Endothelial cell of umbilical vein (primary cell): Measurements from ENCODE around the gene MYOF. TPM values are rescaled to one million over a fixed set of nuclear protein-coding genes. Genes with fewer than 3 reads are reported as not detected.

Experiments
- BruUV-seq: library from RNA; stranded (reverse); fragments of 400-500 nt; replicated peaks from 2 replicates; lab custom pipeline; 2021; lab: Mats Ljungman, UMichigan
- CTCF ChIA-PET: fragments of 300-600, 350-600 bp; sonication (Branson Sonifier 250); formaldehyde crosslinking; loops from one replicate; lab custom pipeline; 2021; ENCODE audit warnings: antibody characterized with exemption, inconsistent platforms; lab: Charles Lee
- POLR2A ChIA-PET: fragments of 300-600, 350-600 bp; sonication (Branson Sonifier 250); formaldehyde crosslinking; loops from one replicate; lab custom pipeline; 2021; ENCODE audit warnings: antibody characterized with exemption, inconsistent platforms; lab: Charles Lee
- DNase-seq: peaks from one replicate; pipeline ENCODE4 v3.0.0-alpha.2; 2011; ENCODE audit warnings: low read depth, low spot score
- FAIRE-seq: peaks from 2 replicates; lab custom pipeline; 2011; peaks lifted over from hg19 to GRCh38; lab: Jason Lieb, UNC
- H2AFZ ChIP-seq: 2 replicates; pipeline ENCODE4 v1.6.0; 2012; ENCODE audit warnings: low read depth, low read length, control low read depth, inconsistent platforms
- H3K27ac ChIP-seq: 2 replicates; pipeline ENCODE4 v1.5.1; 2011; ENCODE audit warnings: low read depth, mild to moderate bottlenecking, control low read depth, low read length, moderate library complexity; ENCODE audit not compliant: insufficient read depth
- H3K27me3 ChIP-seq, 2 experiments: 2 replicates each; pipeline versions ENCODE4 v1.6.0 to v1.6.1; 2011; ENCODE audit warnings: low read length in 2 of 2, mixed read lengths in 1 of 2; ENCODE audit not compliant: control insufficient read depth in 2 of 2, insufficient read depth in 2 of 2
- H3K36me3 ChIP-seq, 2 experiments: 2 replicates in 1 of 2; 3 replicates in 1 of 2; pipeline ENCODE4 v1.5.1; 2011; ENCODE audit warnings: low read length in 2 of 2, mild to moderate bottlenecking in 1 of 2, moderate library complexity in 1 of 2; ENCODE audit not compliant: control insufficient read depth in 2 of 2, insufficient read depth in 2 of 2; ENCODE audit errors: extremely low read depth in 1 of 2
- H3K4me1 ChIP-seq: 3 replicates; pipeline ENCODE4 v1.5.1; 2011; ENCODE audit warnings: mild to moderate bottlenecking, low read length; ENCODE audit not compliant: control insufficient read depth, insufficient read depth; ENCODE audit errors: extremely low read depth
- H3K4me2 ChIP-seq: 2 replicates; pipeline ENCODE4 v1.6.1; 2011; ENCODE audit warnings: low read length, control low read depth, mixed read lengths; ENCODE audit not compliant: insufficient read depth
- H3K4me3 ChIP-seq, 3 experiments: fragments of 200-600 bp in 1 of 3; sonication (generic), shearing (Covaris generic) in 1 of 3; replicated peaks in 1 of 3; 2 replicates each; pipeline ENCODE4 v1.5.1; 2011 to 2016; ENCODE audit warnings: control low read depth in 3 of 3, low read length in 3 of 3, mild to moderate bottlenecking in 2 of 3, inconsistent platforms in 1 of 3, low read depth in 1 of 3, moderate library complexity in 1 of 3; ENCODE audit not compliant: insufficient read depth in 1 of 3
- H3K79me2 ChIP-seq: 2 replicates; pipeline ENCODE4 v1.6.0; 2012; ENCODE audit warnings: low read length, inconsistent platforms; ENCODE audit not compliant: control insufficient read depth, insufficient read depth
- H3K9ac ChIP-seq: replicated peaks from 2 replicates; pipeline ENCODE3; 2011; ENCODE audit warnings: low read length, control low read depth; ENCODE audit not compliant: insufficient read depth; ENCODE audit errors: extremely low read depth
- H3K9me1 ChIP-seq: replicated peaks from 3 replicates; pipeline ENCODE4 v1.6.0; 2011; ENCODE audit warnings: mild to moderate bottlenecking, low read length; ENCODE audit not compliant: control insufficient read depth, insufficient read depth; ENCODE audit errors: extremely low read depth
- H3K9me3 ChIP-seq: replicated peaks from 2 replicates; pipeline ENCODE4 v1.5.1; 2012; ENCODE audit warnings: low read length, inconsistent platforms; ENCODE audit not compliant: control insufficient read depth, insufficient read depth
- H4K20me1 ChIP-seq: replicated peaks from 2 replicates; pipeline ENCODE3; 2011; ENCODE audit warnings: mild to moderate bottlenecking, low read length; ENCODE audit not compliant: control insufficient read depth, insufficient read depth; ENCODE audit errors: extremely low read depth
- EZH2 ChIP-seq: IDR thresholded peaks from 2 replicates; pipeline ENCODE4 v1.6.1; 2012; ENCODE audit warnings: borderline replicate concordance, low read depth, mild to moderate bottlenecking, moderate library complexity, low read length, inconsistent platforms; ENCODE audit not compliant: severe bottlenecking
- FOS ChIP-seq: IDR thresholded peaks from 2 replicates; pipeline ENCODE4 v1.6.1; 2011; ENCODE audit warnings: mild to moderate bottlenecking, low read length, moderate library complexity, borderline replicate concordance; ENCODE audit not compliant: insufficient read depth
- GATA2 ChIP-seq: IDR thresholded peaks from 2 replicates; pipeline ENCODE4 v1.7.0; 2011; ENCODE audit warnings: low read depth, mild to moderate bottlenecking, moderate library complexity, mixed read lengths, low read length; ENCODE audit not compliant: insufficient read length, insufficient read depth
- JUN ChIP-seq: IDR thresholded peaks from 2 replicates; pipeline ENCODE4 v1.6.1; 2011; ENCODE audit warnings: borderline replicate concordance, low read depth; ENCODE audit not compliant: insufficient read length, insufficient read depth
- MYC ChIP-seq: IDR thresholded peaks from one replicate; pipeline ENCODE4 v1.6.1; 2011; ENCODE audit warnings: mild to moderate bottlenecking, low read depth, low read length
- POLR2A ChIP-seq: IDR thresholded peaks from 2 replicates; pipeline ENCODE4 v1.6.1; 2012; ENCODE audit warnings: low read depth, mild to moderate bottlenecking, control low read depth, low read length
- POLR2AphosphoS5 ChIP-seq: IDR thresholded peaks from 2 replicates; pipeline ENCODE4 v1.6.1; 2012; ENCODE audit warnings: low read depth, mild to moderate bottlenecking, control low read depth, low read length, moderate library complexity; ENCODE audit not compliant: insufficient read depth
- dilution Hi-C: fragments of 300-500 bp; cut with MboI; formaldehyde crosslinking; loops from one replicate; pipeline ENCODE4 v1.15.0; 2019; ENCODE audit warnings: low sequenced_read_pairs; ENCODE audit not compliant: extremely low pct_ligation_motif_present
- intact Hi-C: fragments of 100-400 bp; cut with micrococcal nuclease; formaldehyde crosslinking; loops from one replicate; pipeline ENCODE4 v1.10.0; 2022
- polyA plus RNA-seq, 4 experiments: library from polyadenylated mRNA; depleted of rRNA in 3 of 4; stranded (reverse) in 3 of 4; unstranded in 1 of 4; fragments of >200 nt; gene quantifications; 2 replicates each; pipeline versions ENCODE4 v1.2.1 to v1.2.3, GENCODE V29; 2011 to 2012; ENCODE audit warnings: missing spikeins in 1 of 4
- total RNA-seq: library from RNA; stranded (reverse); gene quantifications from 2 replicates; pipeline ENCODE4 v1.2.3, GENCODE V29; 2021
- TF ChIP-seq, protein P1 (sequence below), 2 donors: IDR thresholded peaks; 1 replicate in 1 of 2; 2 replicates in 1 of 2; pipeline ENCODE4 v1.5.1; 2011; ENCODE audit warnings: low read length in 2 of 2, mild to moderate bottlenecking in 2 of 2, moderate library complexity in 2 of 2, control low read depth in 1 of 2, inconsistent platforms in 1 of 2, low read depth in 1 of 2; ENCODE audit not compliant: insufficient read depth in 1 of 2; ENCODE audit errors: extremely low read depth in 1 of 2
- TF ChIP-seq, protein P2 (sequence below): IDR thresholded peaks from 2 replicates; pipeline ENCODE4 v1.6.1; 2011; ENCODE audit not compliant: insufficient read depth, insufficient read length

The MYOF gene
- total and polyA plus RNA-seq, 2 donors (not counting 3 experiments of a cell fraction or from before 2014, with no cell fraction given): 98.4 to 379 TPM

GRCh38 chr10:93462881-93463280 is 19.3 kb downstream of the MYOF start:
- Histone ChIP-seq H3K36me3 (peaks cover 4 to 7% of the 10 kb centered on the region in 2 experiments), H3K9ac (no peak overlapping the region), H4K20me1 (no peaks in the 10 kb centered on the region), H3K27me3 (no peaks in the 10 kb centered on the region), H3K4me1 (peaks cover 84% of the 10 kb centered on the region), H3K9me3 (no peaks in the 10 kb centered on the region), H3K27ac (peak overlapping the region; percentile 89), H2AFZ (no peak overlapping the region), H3K4me2 (peak overlapping the region; percentile 44), H3K4me3 (no peak overlapping the region), H3K9me1 (no peaks in the 10 kb centered on the region), H3K79me2 (peaks cover 55% of the 10 kb centered on the region)
- peak; percentile 69 for TF ChIP-seq JUN
- TF ChIP-seq POLR2A: peak; percentile 49
- TF ChIP-seq, protein P1, sequence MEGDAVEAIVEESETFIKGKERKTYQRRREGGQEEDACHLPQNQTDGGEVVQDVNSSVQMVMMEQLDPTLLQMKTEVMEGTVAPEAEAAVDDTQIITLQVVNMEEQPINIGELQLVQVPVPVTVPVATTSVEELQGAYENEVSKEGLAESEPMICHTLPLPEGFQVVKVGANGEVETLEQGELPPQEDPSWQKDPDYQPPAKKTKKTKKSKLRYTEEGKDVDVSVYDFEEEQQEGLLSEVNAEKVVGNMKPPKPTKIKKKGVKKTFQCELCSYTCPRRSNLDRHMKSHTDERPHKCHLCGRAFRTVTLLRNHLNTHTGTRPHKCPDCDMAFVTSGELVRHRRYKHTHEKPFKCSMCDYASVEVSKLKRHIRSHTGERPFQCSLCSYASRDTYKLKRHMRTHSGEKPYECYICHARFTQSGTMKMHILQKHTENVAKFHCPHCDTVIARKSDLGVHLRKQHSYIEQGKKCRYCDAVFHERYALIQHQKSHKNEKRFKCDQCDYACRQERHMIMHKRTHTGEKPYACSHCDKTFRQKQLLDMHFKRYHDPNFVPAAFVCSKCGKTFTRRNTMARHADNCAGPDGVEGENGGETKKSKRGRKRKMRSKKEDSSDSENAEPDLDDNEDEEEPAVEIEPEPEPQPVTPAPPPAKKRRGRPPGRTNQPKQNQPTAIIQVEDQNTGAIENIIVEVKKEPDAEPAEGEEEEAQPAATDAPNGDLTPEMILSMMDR (IDR thresholded peaks at IDR 0.05; ENCODE audit: extremely low read depth in 1 of 2, insufficient read depth in 1 of 2, low read depth in 1 of 2, low read length in 2 of 2): no peak
- TF ChIP-seq MYC: peak; percentile 11
- TF ChIP-seq POLR2AphosphoS5: peak; percentile 92
- TF ChIP-seq FOS: peak; percentile 89
- peak; percentile 56 for TF ChIP-seq GATA2
- no peak for TF ChIP-seq EZH2
- TF ChIP-seq, protein P2, sequence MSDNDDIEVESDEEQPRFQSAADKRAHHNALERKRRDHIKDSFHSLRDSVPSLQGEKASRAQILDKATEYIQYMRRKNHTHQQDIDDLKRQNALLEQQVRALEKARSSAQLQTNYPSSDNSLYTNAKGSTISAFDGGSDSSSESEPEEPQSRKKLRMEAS: no peak
- DNase-seq (peak; percentile 99), FAIRE-seq (peak; percentile 92)
- CTCF ChIA-PET: interaction anchor here (1.0 to 6.4 kb wide), 8 partner anchors 9 to 86 kb away, joined by 3 to 76 read pairs (median 9); partner anchors contain the start of gene MYOF
- intact Hi-C loops: loop anchor here (1.0 to 10.0 kb wide), 7 partner anchors 8 to 628 kb away; partner anchors contain the start of gene MYOF
- POLR2A ChIA-PET: interaction anchor here (1.0 to 3.0 kb wide), 7 partner anchors 8 to 26 kb away, joined by 3 to 26 read pairs (median 10); partner anchors contain the start of gene MYOF
- BruUV-seq: no TSS peak
- dilution Hi-C loops: no loop called here
